GM21717 (cell line): Measurements from ENCODE around the gene PRDM15.

ENCODE experiments used
- ATAC-seq: cut with Tn5 transposase; IDR thresholded peaks from one replicate; pipeline ENCODE4 v1.9.1; 2021; ENCODE audit warnings: mild to moderate bottlenecking, moderate library complexity; ENCODE audit not compliant: unreplicated experiment

The PRDM15 gene

DNA sequence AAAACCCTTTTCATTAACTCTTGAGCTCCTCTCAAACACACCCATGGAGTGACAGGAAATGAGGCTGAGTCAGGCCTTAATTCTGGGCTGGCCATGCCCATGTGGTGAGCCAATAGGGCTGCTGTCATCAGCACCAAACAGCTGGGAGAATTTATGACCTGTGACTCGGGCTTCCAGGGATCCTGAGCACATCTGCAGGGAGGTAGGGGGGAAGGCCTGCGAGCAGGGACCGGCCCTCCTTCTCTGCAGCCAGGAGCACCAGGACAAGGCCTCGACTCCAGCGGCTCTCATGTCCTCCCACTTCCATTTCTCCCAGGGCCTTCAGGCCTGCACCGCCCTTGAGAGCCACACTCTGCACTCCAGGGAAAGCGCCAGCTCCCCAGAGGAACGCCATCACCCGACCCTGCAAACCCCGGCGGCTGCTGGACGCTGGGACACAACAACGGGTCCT lies 126.9 kb downstream of the PRDM15 start:
- no peak for ATAC-seq

DNA sequence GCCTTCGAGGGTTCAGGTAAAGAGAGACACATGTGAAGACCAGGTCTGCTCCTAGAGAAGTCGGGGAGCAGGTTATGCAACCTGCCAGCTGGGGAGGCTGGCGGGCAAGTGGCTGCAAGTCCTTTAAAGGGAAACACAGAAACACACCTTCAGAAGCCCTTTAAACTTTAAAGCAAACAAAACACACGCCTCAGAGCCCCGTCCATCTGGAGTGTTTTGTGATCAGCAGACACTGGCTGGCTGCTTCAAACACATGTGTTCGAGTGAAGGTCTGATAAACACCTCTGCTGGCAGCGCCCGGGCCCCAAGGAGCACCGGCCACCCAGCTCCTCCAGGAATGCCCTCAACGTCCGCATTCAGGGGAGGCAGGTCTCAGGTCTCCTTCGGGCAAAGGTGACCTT lies 127.5 kb downstream of the PRDM15 start:
- no peak for ATAC-seq

DNA sequence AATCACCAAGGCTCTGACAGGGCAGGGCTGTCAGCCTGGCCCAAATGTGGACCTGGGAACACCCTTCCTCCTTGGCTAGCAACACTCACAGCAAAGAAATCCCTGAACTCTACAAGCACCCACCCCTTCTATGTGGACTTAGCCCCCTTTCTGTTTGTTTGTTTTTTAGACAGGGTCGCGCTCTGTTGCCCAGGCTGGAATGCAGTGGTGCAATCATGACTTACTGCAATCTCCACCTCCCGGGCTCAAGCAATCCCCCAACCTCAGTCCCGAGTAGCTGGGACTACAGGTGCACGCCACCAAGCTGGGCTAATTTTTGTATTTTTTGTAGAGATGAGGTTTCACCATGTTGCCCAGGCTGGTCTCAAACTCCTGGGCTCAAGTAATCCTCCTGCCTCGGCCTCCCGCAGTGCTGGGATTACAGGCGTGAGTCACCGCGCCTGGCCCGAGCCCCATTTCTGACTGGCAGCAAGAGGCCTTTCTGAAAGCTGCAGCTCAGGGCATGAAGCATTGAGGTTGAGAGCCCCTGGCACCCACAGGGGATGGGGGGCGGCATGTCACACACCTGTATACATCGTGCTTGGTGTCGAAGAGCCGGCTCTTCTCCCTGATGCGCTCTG lies 128.5 kb downstream of the PRDM15 start:
- ATAC-seq = no peak

DNA sequence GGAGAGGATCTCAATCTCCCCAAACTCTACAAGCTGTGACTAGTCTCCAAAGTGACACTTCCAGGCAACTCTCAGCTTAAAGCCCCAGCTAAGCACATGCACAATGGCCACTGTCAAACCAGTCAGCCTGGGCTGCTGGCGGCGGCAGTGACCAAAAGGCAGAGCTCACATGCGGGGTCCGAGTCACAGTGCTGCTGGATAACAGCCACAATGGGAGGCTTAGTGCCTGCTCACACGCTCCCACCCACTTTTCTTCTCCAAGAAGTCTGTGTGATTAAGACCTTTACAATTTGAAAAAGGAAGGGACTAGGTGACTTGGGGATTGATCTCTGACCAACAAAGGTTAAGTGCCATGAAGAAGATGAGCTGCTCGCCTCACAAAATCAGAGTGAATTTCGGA lies 129.1 kb downstream of the PRDM15 start:
- ATAC-seq = no peak

DNA sequence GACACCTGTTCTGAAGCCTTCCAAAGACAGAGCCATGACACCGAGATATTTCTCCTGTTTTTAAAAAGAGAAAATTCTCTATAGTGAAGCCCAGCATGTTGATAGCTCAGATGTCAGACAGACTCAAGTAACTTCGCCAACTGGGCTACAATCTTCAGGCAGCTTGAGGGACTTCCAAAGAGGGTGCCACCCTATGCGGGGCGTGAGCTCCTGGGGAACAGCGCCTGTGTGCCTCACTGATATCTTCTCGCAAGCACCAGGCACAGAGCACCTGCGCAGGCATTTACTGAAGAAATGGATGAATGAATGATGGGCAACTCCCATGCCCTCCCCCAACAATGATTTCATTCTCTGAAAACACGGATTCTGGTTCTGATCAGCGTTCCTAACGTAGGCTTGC lies 129.9 kb downstream of the PRDM15 start:
- no peak for ATAC-seq
